Epithelial cell of esophagus (primary cell): ENCODE results near the gene OSBPL10.

Experiments used
- DNase-seq: peaks from one replicate; pipeline ENCODE4 v3.0.0; 2010; ENCODE audit warnings: low read depth
- H3K4me3 ChIP-seq: 2 replicates; pipeline ENCODE4 v1.5.1; 2011; ENCODE audit warnings: mild to moderate bottlenecking, low read length, control low read depth
- TF ChIP-seq, protein P1 (sequence below): IDR thresholded peaks from 2 replicates; pipeline ENCODE4 v1.5.1; 2011; ENCODE audit warnings: low read depth, mild to moderate bottlenecking, low read length, control low read depth, inconsistent platforms; ENCODE audit not compliant: insufficient read depth; ENCODE audit errors: missing control alignments

Gene OSBPL10

DNA sequence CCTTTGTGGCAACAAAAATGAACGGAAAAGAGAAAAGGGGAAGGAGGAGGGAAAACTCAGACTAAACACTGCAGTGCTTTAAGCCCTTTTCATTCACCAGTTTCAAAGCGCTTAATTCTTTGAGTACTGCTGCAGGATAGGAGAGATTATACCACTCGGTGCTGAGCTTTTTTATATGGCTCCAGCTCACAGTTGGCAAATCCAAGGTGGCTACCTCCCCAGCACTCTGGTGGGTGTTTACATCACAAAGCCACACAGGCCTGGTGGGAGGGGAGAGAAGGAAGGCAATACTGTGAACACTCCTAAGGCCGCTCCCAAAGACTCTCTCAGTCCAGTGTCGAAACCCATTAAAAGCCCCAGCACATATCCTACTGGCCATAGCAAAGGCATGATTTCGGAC lies 256.9 kb downstream of the OSBPL10 start:
- H3K4me3 ChIP-seq = no peak overlapping the region
- no peak for DNase-seq
- TF ChIP-seq, protein P1, sequence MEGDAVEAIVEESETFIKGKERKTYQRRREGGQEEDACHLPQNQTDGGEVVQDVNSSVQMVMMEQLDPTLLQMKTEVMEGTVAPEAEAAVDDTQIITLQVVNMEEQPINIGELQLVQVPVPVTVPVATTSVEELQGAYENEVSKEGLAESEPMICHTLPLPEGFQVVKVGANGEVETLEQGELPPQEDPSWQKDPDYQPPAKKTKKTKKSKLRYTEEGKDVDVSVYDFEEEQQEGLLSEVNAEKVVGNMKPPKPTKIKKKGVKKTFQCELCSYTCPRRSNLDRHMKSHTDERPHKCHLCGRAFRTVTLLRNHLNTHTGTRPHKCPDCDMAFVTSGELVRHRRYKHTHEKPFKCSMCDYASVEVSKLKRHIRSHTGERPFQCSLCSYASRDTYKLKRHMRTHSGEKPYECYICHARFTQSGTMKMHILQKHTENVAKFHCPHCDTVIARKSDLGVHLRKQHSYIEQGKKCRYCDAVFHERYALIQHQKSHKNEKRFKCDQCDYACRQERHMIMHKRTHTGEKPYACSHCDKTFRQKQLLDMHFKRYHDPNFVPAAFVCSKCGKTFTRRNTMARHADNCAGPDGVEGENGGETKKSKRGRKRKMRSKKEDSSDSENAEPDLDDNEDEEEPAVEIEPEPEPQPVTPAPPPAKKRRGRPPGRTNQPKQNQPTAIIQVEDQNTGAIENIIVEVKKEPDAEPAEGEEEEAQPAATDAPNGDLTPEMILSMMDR = no peak

DNA sequence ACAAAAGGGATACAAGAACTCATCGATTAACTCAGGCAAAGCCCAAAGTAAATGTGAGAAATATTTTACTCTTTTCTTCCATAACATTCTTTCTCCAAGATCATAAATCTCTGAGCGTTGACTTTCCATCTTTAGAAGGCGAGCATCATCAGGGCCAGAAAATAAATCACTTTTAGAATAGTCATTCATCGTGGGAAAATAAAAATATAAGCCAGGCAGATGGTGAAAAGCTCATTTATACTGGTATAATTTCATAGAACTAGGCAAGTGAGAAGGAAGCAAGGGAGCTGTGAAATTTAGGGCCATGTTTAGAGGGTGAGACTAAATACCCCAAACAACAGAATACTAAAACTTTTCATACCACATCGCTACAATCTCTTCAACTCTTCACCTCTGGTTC lies 257.4 kb downstream of the OSBPL10 start:
- no peak overlapping the region for H3K4me3 ChIP-seq
- TF ChIP-seq, protein P1 = no peak
- no peak for DNase-seq

DNA sequence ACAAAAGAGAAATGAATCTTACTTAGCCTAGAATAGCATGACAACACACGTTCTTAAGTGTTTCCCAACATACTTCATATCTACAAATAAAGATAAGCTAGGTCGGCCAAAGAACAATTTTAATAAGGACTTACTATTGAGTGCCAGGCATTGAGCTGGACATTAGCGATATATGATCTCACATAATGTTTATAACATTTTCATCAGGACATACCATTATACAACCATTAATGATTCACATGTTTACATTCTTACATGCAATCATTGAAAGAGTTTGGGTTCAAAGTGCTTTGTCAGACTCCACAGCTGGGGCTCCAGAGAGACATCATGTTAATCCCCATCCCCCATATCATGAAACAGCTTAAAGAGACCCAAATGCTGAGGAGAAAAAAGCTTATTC lies 259.4 kb downstream of the OSBPL10 start:
- TF ChIP-seq, protein P1 = no peak
- DNase-seq = no peak
- no peak overlapping the region for H3K4me3 ChIP-seq

DNA sequence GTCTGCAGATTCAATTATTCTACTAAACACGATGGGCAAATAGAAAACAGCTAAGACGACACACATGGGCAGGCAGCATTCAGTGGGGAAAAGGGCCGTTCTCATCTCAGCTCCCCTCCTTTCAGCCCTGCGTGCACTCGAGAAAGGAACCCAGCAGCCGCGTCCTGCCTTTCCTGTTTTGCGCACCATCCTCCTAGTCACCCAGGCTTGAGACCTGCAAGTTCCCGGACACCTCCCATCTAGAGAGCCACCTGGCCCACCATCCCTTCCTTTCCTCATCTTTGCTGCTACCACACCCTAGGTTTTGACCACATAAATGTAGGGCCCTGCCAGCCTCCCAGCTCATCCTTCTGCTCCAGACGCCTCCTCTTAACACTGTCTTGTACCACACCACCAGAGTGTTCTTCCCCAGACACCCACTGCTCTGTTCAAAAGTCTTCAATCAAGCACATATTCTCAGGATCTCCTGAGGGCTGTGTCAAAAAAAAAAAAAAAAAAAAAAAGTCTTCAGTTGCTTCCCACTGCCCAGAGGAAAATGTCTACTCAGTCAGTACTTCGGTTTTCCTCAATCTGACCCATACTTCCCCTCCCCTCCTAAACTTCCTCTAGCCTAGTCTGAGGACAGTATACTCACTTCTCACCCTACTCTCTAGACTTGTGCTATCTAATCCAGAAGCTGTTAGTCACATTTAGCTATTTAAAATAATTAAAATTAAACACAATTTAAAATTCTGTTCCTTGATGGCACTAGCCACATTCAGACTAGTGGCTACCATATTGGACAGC lies 266.4 kb downstream of the OSBPL10 start:
- no peak overlapping the region for H3K4me3 ChIP-seq
- TF ChIP-seq, protein P1 = no peak
- no peak for DNase-seq

- TF ChIP-seq, protein P1 = no peak
- H3K4me3 ChIP-seq = no peak overlapping the region
- no peak for DNase-seq
These were observed 267.2 kb downstream of the OSBPL10 start for GRCh38 chr3:31713816-31714215.

GRCh38 chr3:31710123-31710803 lies 270.8 kb downstream of the OSBPL10 start:
- no peak for DNase-seq
- H3K4me3 ChIP-seq = no peak overlapping the region
- TF ChIP-seq, protein P1 = no peak

GRCh38 chr3:31709526-31709925 lies 271.5 kb downstream of the OSBPL10 start:
- TF ChIP-seq, protein P1 = no peak
- DNase-seq = no peak
- H3K4me3 ChIP-seq = no peak overlapping the region
